Peyer's patch (tissue), 4 donors: ENCODE data around the gene ADARB1.

Source experiments
- CTCF ChIP-seq, 6 experiments: fragments of 450-650 bp in 4 of 6; fragments of 200-600 bp in 2 of 6; sonication (generic) in 1 of 6; IDR thresholded peaks; one replicate each; pipeline ENCODE4 v1.5.1; 2017 to 2019; ENCODE audit warnings: antibody characterized with exemption in 6 of 6, mild to moderate bottlenecking in 3 of 6, moderate library complexity in 1 of 6
- POLR2A ChIP-seq, 2 donors: fragments of 450-650 bp; IDR thresholded peaks; one replicate each; pipeline ENCODE4 v1.5.1; 2017; ENCODE audit warnings: antibody characterized with exemption in 2 of 2, mild to moderate bottlenecking in 2 of 2, moderate library complexity in 2 of 2

DNA sequence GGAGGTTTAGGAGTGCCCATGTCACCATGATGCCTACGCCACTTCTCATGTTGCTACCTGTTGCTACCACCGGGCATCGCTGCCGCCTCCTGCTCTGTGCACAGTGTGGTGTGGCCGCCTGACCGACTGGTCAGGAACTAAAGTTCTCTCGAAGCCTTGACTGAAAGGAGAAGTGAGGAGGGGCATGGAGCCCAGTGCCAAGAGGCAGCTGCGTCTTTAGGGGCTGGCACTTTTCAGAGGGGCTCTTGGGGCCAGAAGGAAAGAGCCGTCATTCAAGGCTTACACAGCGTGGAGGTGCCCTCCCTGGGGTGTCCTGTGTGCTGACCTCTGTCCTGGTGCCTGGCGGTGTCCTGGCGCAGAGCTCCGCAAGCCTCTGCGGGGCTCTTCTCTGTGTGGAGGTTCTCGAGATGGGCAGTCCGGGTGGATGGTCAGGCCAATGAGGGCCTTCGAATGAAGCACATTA lies 57.2 kb downstream of the ADARB1 start:
- TF ChIP-seq POLR2A (IDR thresholded peaks at IDR 0.05), result no peak
- no peak for TF ChIP-seq CTCF (IDR thresholded peaks at IDR 0.05)
